ACC112 (cell line): ENCODE results near the gene NEDD4.
A peak's percentile ranks its signal among the peaks of the same experiment; 100 is the strongest.

ENCODE experiments used
- H2AFZ ChIP-seq: fragments of 200-600 bp; sonication (generic); one replicate; pipeline ENCODE4 v1.6.0; 2017; ENCODE audit warnings: antibody characterized with exemption, low read length; ENCODE audit not compliant: unreplicated experiment
- H3K27ac ChIP-seq: fragments of 200-600 bp; sonication (generic); 2 replicates; pipeline ENCODE4 v1.5.1; 2014; ENCODE audit warnings: low read depth, mild to moderate bottlenecking, antibody characterized with exemption, low read length, moderate library complexity
- H3K27me3 ChIP-seq: fragments of 200-600 bp; sonication (generic); 2 replicates; pipeline ENCODE4 v1.6.1; 2014; ENCODE audit warnings: mild to moderate bottlenecking, antibody characterized with exemption, low read length, moderate library complexity, mixed read lengths; ENCODE audit not compliant: insufficient read depth
- H3K36me3 ChIP-seq: fragments of 200-600 bp; sonication (generic); 2 replicates; pipeline ENCODE4 v1.6.1; 2016; ENCODE audit warnings: mild to moderate bottlenecking, antibody characterized with exemption, low read length, moderate library complexity, mixed read lengths; ENCODE audit not compliant: insufficient read depth
- H3K4me1 ChIP-seq: fragments of 200-600 bp; sonication (generic); one replicate; pipeline ENCODE4 v1.6.1; 2016; ENCODE audit warnings: low read length, mixed read lengths; ENCODE audit not compliant: insufficient read depth, unreplicated experiment, control insufficient read depth
- H3K4me3 ChIP-seq: fragments of 200-600 bp; sonication (generic); 2 replicates; pipeline ENCODE4 v1.5.1; 2014; ENCODE audit warnings: mild to moderate bottlenecking, low read depth, low read length
- H3K79me2 ChIP-seq: fragments of 200-600 bp; sonication (generic); one replicate; pipeline ENCODE4 v1.6.0; 2016; ENCODE audit warnings: low read length; ENCODE audit not compliant: control insufficient read depth, unreplicated experiment, insufficient read depth

The NEDD4 gene

DNA sequence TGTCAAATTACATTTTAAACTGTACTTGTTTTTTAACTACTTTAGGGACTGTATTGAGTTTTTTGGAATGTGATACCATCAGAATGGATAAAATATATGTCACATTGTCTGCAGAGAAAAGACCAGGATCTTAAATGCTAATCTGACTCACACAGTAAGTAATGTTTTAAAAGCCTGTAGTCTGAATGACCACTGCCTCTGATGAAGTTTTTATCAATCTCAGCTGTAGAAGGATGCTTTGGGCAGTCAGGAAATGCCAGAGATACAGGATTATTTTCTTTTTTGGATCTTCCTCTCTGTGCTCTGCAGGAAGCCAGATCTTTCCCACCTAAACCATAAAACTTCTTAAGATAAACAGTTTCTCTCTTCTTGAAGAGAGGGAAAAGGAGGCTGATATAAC lies 177.4 kb downstream of the NEDD4 start:
- H3K27me3 ChIP-seq: no peaks in the 10 kb centered on the region
- H2AFZ ChIP-seq: no peak overlapping the region
- no peaks in the 10 kb centered on the region for H3K36me3 ChIP-seq
- H3K4me3 ChIP-seq: no peak overlapping the region
- H3K79me2 ChIP-seq: no peaks in the 10 kb centered on the region
- no peaks in the 10 kb centered on the region for H3K4me1 ChIP-seq
- H3K27ac ChIP-seq: no peak overlapping the region

- Histone ChIP-seq H3K27ac (no peak overlapping the region), H2AFZ (no peak overlapping the region), H3K4me1 (no peaks in the 10 kb centered on the region), H3K4me3 (no peak overlapping the region), H3K27me3 (peaks cover 6% of the 10 kb centered on the region), H3K79me2 (no peaks in the 10 kb centered on the region), H3K36me3 (no peaks in the 10 kb centered on the region)
Measured at GRCh38 chr15:55802600-55803376, 190.6 kb downstream of the NEDD4 start.

GRCh38 chr15:55800216-55800615 lies 193.2 kb downstream of the NEDD4 start:
- no peak overlapping the region for H3K27ac ChIP-seq
- no peak overlapping the region for H3K4me3 ChIP-seq

GRCh38 chr15:55799291-55800212 lies 193.9 kb downstream of the NEDD4 start:
- H3K36me3 ChIP-seq: no peaks in the 10 kb centered on the region
- H3K4me1 ChIP-seq: no peaks in the 10 kb centered on the region
- peak overlapping the region; percentile 82 for H2AFZ ChIP-seq
- H3K27me3 ChIP-seq: no peaks in the 10 kb centered on the region
- no peak overlapping the region for H3K4me3 ChIP-seq
- H3K27ac ChIP-seq: no peak overlapping the region
- H3K79me2 ChIP-seq: no peaks in the 10 kb centered on the region

More at GRCh38 chr15:55800216-55800615, 193.2 kb downstream of the NEDD4 start:
- Histone ChIP-seq H2AFZ (peak overlapping the region; percentile 82), H3K79me2 (no peaks in the 10 kb centered on the region), H3K36me3 (no peaks in the 10 kb centered on the region), H3K27me3 (peaks cover 4% of the 10 kb centered on the region), H3K4me1 (no peaks in the 10 kb centered on the region)

GRCh38 chr15:55796321-55796965 lies 197.0 kb downstream of the NEDD4 start:
- H3K27me3 ChIP-seq: no peaks in the 10 kb centered on the region
- H3K79me2 ChIP-seq: no peaks in the 10 kb centered on the region
- H2AFZ ChIP-seq: no peak overlapping the region

GRCh38 chr15:55795031-55795430 lies 198.4 kb downstream of the NEDD4 start:
- no peaks in the 10 kb centered on the region for H3K27me3 ChIP-seq
- peaks cover 15% of the 10 kb centered on the region for H3K4me1 ChIP-seq
- no peaks in the 10 kb centered on the region for H3K79me2 ChIP-seq
- no peak overlapping the region for H3K27ac ChIP-seq
- no peak overlapping the region for H2AFZ ChIP-seq
- no peak overlapping the region for H3K4me3 ChIP-seq
- no peaks in the 10 kb centered on the region for H3K36me3 ChIP-seq

More at GRCh38 chr15:55796321-55796965, 197.0 kb downstream of the NEDD4 start:
- Histone ChIP-seq H3K4me3 (no peak overlapping the region), H3K27ac (no peak overlapping the region), H3K4me1 (peaks cover 10% of the 10 kb centered on the region), H3K36me3 (no peaks in the 10 kb centered on the region)

GRCh38 chr15:55791551-55792400 lies 201.6 kb downstream of the NEDD4 start:
- H2AFZ ChIP-seq: peak overlapping the region; percentile 24
- H3K27me3 ChIP-seq: no peaks in the 10 kb centered on the region
- H3K4me3 ChIP-seq: peak overlapping the region; percentile 23; the same call in 1 of the 2 replicates
- peaks cover 15% of the 10 kb centered on the region for H3K4me1 ChIP-seq
- H3K27ac ChIP-seq: peak overlapping the region; percentile 53; the same call in 1 of the 2 replicates
- H3K79me2 ChIP-seq: no peaks in the 10 kb centered on the region
- H3K36me3 ChIP-seq: no peaks in the 10 kb centered on the region

DNA sequence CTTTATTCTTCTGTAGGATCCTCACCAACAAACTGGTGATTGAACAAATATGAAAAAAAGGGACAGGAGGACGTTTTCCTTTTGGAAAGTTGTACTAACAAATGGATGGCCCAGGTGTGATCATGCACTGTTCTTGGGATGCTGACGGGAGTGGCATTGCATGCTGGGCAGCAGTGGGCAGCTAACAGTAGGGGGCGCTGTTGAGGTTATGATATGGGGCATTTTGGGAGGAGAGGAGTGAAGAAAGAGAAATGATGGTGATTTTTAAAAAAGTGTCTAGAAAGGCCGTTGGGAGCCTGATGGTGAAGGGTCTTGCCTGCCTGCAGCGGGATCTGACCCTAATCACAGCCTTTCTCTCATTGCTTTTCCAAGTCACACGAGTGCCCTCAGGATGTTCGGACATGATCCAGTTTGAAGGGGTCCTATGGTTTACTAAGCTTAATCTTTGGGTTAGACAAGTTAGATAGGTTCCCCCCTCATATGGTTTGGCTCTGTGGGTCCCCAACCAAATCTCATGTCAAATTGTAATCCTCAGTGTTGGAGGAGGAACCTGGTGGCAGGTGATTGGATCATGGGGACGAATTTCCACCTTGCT lies 204.2 kb downstream of the NEDD4 start:
- Histone ChIP-seq H3K27ac (no peak overlapping the region), H2AFZ (no peak overlapping the region), H3K36me3 (no peaks in the 10 kb centered on the region), H3K4me3 (no peak overlapping the region), H3K4me1 (peaks cover 15% of the 10 kb centered on the region), H3K79me2 (no peaks in the 10 kb centered on the region), H3K27me3 (no peaks in the 10 kb centered on the region)

DNA sequence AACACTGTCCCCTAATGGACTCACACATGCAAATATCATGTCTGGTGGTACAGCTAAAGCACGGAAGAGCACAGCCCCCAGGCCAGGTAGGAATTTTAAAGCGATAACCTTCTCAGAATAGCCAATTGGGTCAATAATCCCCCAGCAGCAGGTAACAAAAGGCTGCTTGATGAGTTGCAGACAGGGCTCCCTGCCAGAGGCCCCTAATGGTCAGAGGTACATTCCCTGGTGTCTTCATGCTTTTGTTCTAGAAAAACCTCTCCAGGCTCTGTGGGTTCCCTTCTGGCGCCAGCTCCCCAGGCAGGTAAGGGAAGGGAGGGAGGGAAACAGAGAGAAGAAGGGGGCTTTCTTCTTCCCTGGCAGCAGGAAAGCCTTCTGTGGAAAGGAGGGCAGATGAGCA lies 207.1 kb downstream of the NEDD4 start:
- no peak overlapping the region for H2AFZ ChIP-seq
- no peak overlapping the region for H3K27ac ChIP-seq
- H3K4me1 ChIP-seq: peaks cover 4% of the 10 kb centered on the region
- H3K4me3 ChIP-seq: no peak overlapping the region
- no peaks in the 10 kb centered on the region for H3K79me2 ChIP-seq
- no peaks in the 10 kb centered on the region for H3K27me3 ChIP-seq
- H3K36me3 ChIP-seq: no peaks in the 10 kb centered on the region
